Mesendoderm (in vitro differentiated cells): ENCODE data around the gene XYLB.
"Not testable (repeated sequence)": the region's sequence is repeated elsewhere in the genome, so short reads cannot be mapped to it uniquely, and the experiment has no call there.

Experiments used
- DNase-seq: peaks from one replicate; pipeline ENCODE4 v3.0.0; 2013
- H2AK5ac ChIP-seq: 2 replicates; pipeline ENCODE4 v1.6.1; 2013; ENCODE audit warnings: low read length, inconsistent platforms
- H2BK120ac ChIP-seq: 2 replicates; pipeline ENCODE4 v1.6.1; 2013; ENCODE audit warnings: low read depth, mild to moderate bottlenecking, low read length, moderate library complexity, mixed read lengths
- H2BK15ac ChIP-seq: replicated peaks from 2 replicates; pipeline ENCODE4 v1.6.1; 2013; ENCODE audit warnings: low read depth, mild to moderate bottlenecking, moderate library complexity
- H2BK5ac ChIP-seq: 2 replicates; pipeline ENCODE4 v1.6.1; 2013; ENCODE audit warnings: low read length, inconsistent platforms
- H3K18ac ChIP-seq: 2 replicates; pipeline ENCODE4 v1.6.1; 2013; ENCODE audit warnings: mild to moderate bottlenecking, low read length, mixed read lengths
- H3K23ac ChIP-seq: one replicate; pipeline ENCODE4 v1.6.1; 2013; ENCODE audit warnings: low read length
- H3K27ac ChIP-seq: 2 replicates; pipeline ENCODE4 v1.5.1; 2013; ENCODE audit warnings: low read depth, mild to moderate bottlenecking, inconsistent platforms, low read length, moderate library complexity
- H3K27me3 ChIP-seq: 2 replicates; pipeline ENCODE4 v1.6.1; 2013; ENCODE audit warnings: low read length, control low read depth, mild to moderate bottlenecking, inconsistent platforms; ENCODE audit not compliant: insufficient read depth, poor library complexity
- H3K36me3 ChIP-seq: 2 replicates; pipeline ENCODE4 v1.6.1; 2013; ENCODE audit warnings: low read length, inconsistent platforms; ENCODE audit not compliant: control insufficient read depth, insufficient read depth
- H3K4ac ChIP-seq: one replicate; pipeline ENCODE4 v1.6.1; 2013; ENCODE audit warnings: low read depth, mild to moderate bottlenecking, low read length, moderate library complexity
- H3K4me1 ChIP-seq: 2 replicates; pipeline ENCODE4 v1.6.1; 2013; ENCODE audit warnings: low read depth, low read length, inconsistent platforms; ENCODE audit not compliant: control insufficient read depth
- H3K4me2 ChIP-seq: 2 replicates; pipeline ENCODE4 v1.6.1; 2013; ENCODE audit warnings: low read length
- H3K4me3 ChIP-seq: 2 replicates; pipeline ENCODE4 v1.5.1; 2013; ENCODE audit warnings: mild to moderate bottlenecking, low read length
- H3K56ac ChIP-seq: one replicate; pipeline ENCODE4 v1.6.1; 2013; ENCODE audit warnings: low read length
- H3K79me1 ChIP-seq: 2 replicates; pipeline ENCODE4 v1.6.1; 2013; ENCODE audit warnings: low read length, inconsistent platforms
- H3K79me2 ChIP-seq: 2 replicates; pipeline ENCODE4 v1.6.1; 2013; ENCODE audit warnings: mild to moderate bottlenecking, low read length; ENCODE audit not compliant: control insufficient read depth, insufficient read depth
- H3K9ac ChIP-seq: 2 replicates; pipeline ENCODE4 v1.6.1; 2013; ENCODE audit warnings: low read length, inconsistent platforms
- H4K5ac ChIP-seq: one replicate; pipeline ENCODE4 v1.6.1; 2013; ENCODE audit warnings: low read length
- H4K8ac ChIP-seq: one replicate; pipeline ENCODE4 v1.6.1; 2013; ENCODE audit warnings: low read depth, mild to moderate bottlenecking, control low read depth, low read length, moderate library complexity
- WGBS: extraction: QIAGEN DNeasy Blood & Tissue Kit; methylation state at CpG from one replicate; pipeline ENCODE4 v1.1.7; 2013; ENCODE audit warnings: low lambda C conversion rate, missing lambda C conversion rate; ENCODE audit not compliant: insufficient coverage; ENCODE audit errors: extremely low coverage; 5-methylcytosine and 5-hydroxymethylcytosine counted together

Gene XYLB

GRCh38 chr3:38420758-38421157 lies 74.2 kb downstream of the XYLB start:
- not testable (repeated sequence) for H3K79me2 ChIP-seq, H3K4me1 ChIP-seq, H2BK5ac ChIP-seq, H3K4me2 ChIP-seq, H3K18ac ChIP-seq, H3K4me3 ChIP-seq, DNase-seq, H3K79me1 ChIP-seq, H3K9ac ChIP-seq, H2BK120ac ChIP-seq, H3K4ac ChIP-seq, H4K5ac ChIP-seq, H3K56ac ChIP-seq, H3K36me3 ChIP-seq, H2BK15ac ChIP-seq, H4K8ac ChIP-seq, H3K27ac ChIP-seq, H3K23ac ChIP-seq, H2AK5ac ChIP-seq, H3K27me3 ChIP-seq
- WGBS = no CpG with 5 or more reads among the region's 5 CpGs

GRCh38 chr3:38421679-38422336 lies 75.2 kb downstream of the XYLB start:
- Histone ChIP-seq H3K79me1 (no peaks in the 10 kb centered on the region), H3K4me2 (no peak overlapping the region), H4K5ac (no peak overlapping the region), H3K36me3 (no peaks in the 10 kb centered on the region), H2AK5ac (no peak overlapping the region), H3K23ac (no peak overlapping the region), H3K4ac (no peak overlapping the region), H3K9ac (no peak overlapping the region), H2BK120ac (no peak overlapping the region), H2BK15ac (no peak overlapping the region), H3K18ac (no peak overlapping the region), H4K8ac (no peak overlapping the region), H3K4me1 (no peaks in the 10 kb centered on the region), H3K56ac (no peak overlapping the region), H3K27ac (no peak overlapping the region), H3K79me2 (no peaks in the 10 kb centered on the region), H2BK5ac (no peak overlapping the region), H3K4me3 (no peak overlapping the region), H3K27me3 (no peaks in the 10 kb centered on the region)
- no CpG with 5 or more reads among the region's 7 CpGs for WGBS
- DNase-seq = peak; percentile 10

GRCh38 chr3:38426798-38427426 lies 80.3 kb downstream of the XYLB start:
- H2BK15ac ChIP-seq, H4K8ac ChIP-seq, H3K23ac ChIP-seq, H3K18ac ChIP-seq, H2BK5ac ChIP-seq, H3K79me2 ChIP-seq, H3K36me3 ChIP-seq, H3K4me1 ChIP-seq, H3K56ac ChIP-seq, H3K79me1 ChIP-seq, H2BK120ac ChIP-seq, H3K27me3 ChIP-seq, H3K4me3 ChIP-seq, H3K9ac ChIP-seq, H3K4ac ChIP-seq, H4K5ac ChIP-seq, H3K4me2 ChIP-seq, H2AK5ac ChIP-seq: not testable (repeated sequence)
- WGBS = no CpG with 5 or more reads among the region's 6 CpGs
- H3K27ac ChIP-seq = peak overlapping the region; percentile 76
- peak; percentile 46 for DNase-seq

- H3K79me2 ChIP-seq, H3K27ac ChIP-seq, H3K4me1 ChIP-seq, H3K18ac ChIP-seq, H2BK120ac ChIP-seq, H3K9ac ChIP-seq, H3K56ac ChIP-seq, H2AK5ac ChIP-seq, H3K36me3 ChIP-seq, H4K8ac ChIP-seq, H3K4me2 ChIP-seq, H3K4me3 ChIP-seq, H3K27me3 ChIP-seq, H3K79me1 ChIP-seq, H3K4ac ChIP-seq, H2BK5ac ChIP-seq, H3K23ac ChIP-seq, H4K5ac ChIP-seq, H2BK15ac ChIP-seq: not testable (repeated sequence)
- peak; percentile 45 for DNase-seq
- no CpG with 5 or more reads among the region's 5 CpGs for WGBS
Measured at GRCh38 chr3:38432871-38433658, 86.5 kb downstream of the XYLB start.

- not testable (repeated sequence) for H3K4me3 ChIP-seq, H3K36me3 ChIP-seq
Measured at GRCh38 chr3:38433661-38434060, 87.1 kb downstream of the XYLB start.

More at GRCh38 chr3:38433661-38434060, 87.1 kb downstream of the XYLB start:
- H4K5ac ChIP-seq, H3K18ac ChIP-seq, H3K27me3 ChIP-seq, DNase-seq, H3K27ac ChIP-seq, H2BK120ac ChIP-seq, H3K4me1 ChIP-seq, H3K79me1 ChIP-seq, H4K8ac ChIP-seq, H2AK5ac ChIP-seq, H3K23ac ChIP-seq, H3K79me2 ChIP-seq, H3K56ac ChIP-seq, H3K9ac ChIP-seq, H3K4me2 ChIP-seq, H3K4ac ChIP-seq, H2BK5ac ChIP-seq, H2BK15ac ChIP-seq: not testable (repeated sequence)
- WGBS = no CpG with 5 or more reads among the region's 2 CpGs
